ENCODE results near the gene GPBP1. TPM values are rescaled to one million over a fixed set of nuclear protein-coding genes. Genes with fewer than 3 reads are reported as not detected.

Gene GPBP1
- total and polyA plus RNA-seq, 2 donors (not counting 1 experiment from before 2014, with no cell fraction given), result 50.4 to 82.1 TPM

- H3K79me2 ChIP-seq (ENCODE audit: control insufficient read depth, insufficient read depth, low read length), result no peaks in the 10 kb centered on the region
- H3K27ac ChIP-seq (ENCODE audit: insufficient read depth, low read length), result no peak overlapping the region
- no peaks in the 10 kb centered on the region for H3K9me3 ChIP-seq (ENCODE audit: control insufficient read depth, insufficient read depth, low read depth, low read length)
- H3K4me2 ChIP-seq (ENCODE audit: extremely low read depth, insufficient read depth, low read length), result no peak overlapping the region
- H3K4me1 ChIP-seq (ENCODE audit: control insufficient read depth, extremely low read depth, insufficient read depth, low read length), result no peaks in the 10 kb centered on the region
- H3K27me3 ChIP-seq (ENCODE audit: control insufficient read depth, insufficient read depth, low read length), result no peaks in the 10 kb centered on the region
- TF ChIP-seq, protein P1, sequence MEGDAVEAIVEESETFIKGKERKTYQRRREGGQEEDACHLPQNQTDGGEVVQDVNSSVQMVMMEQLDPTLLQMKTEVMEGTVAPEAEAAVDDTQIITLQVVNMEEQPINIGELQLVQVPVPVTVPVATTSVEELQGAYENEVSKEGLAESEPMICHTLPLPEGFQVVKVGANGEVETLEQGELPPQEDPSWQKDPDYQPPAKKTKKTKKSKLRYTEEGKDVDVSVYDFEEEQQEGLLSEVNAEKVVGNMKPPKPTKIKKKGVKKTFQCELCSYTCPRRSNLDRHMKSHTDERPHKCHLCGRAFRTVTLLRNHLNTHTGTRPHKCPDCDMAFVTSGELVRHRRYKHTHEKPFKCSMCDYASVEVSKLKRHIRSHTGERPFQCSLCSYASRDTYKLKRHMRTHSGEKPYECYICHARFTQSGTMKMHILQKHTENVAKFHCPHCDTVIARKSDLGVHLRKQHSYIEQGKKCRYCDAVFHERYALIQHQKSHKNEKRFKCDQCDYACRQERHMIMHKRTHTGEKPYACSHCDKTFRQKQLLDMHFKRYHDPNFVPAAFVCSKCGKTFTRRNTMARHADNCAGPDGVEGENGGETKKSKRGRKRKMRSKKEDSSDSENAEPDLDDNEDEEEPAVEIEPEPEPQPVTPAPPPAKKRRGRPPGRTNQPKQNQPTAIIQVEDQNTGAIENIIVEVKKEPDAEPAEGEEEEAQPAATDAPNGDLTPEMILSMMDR (conservative IDR thresholded peaks at IDR 0.05 in 1 of 2, IDR thresholded peaks at IDR 0.05 in 1 of 2; ENCODE audit: low read depth in 1 of 2, low read length in 2 of 2), result no peak
- no peak for TF ChIP-seq EZH2 (IDR thresholded peaks at IDR 0.05; ENCODE audit: low read length, missing control alignments)
- H3K9ac ChIP-seq (ENCODE audit: insufficient read depth, low read length), result no peak overlapping the region
- H2AFZ ChIP-seq (ENCODE audit: low read length), result no peak overlapping the region
- no peak for DNase-seq (ENCODE audit: low read depth in 2 of 2)
- H4K20me1 ChIP-seq (ENCODE audit: control insufficient read depth, extremely low read depth, insufficient read depth, low read length), result no peaks in the 10 kb centered on the region
- H3K4me3 ChIP-seq (replicated peaks in 1 of 4; ENCODE audit: control extremely low read depth in 1 of 4, insufficient read depth in 1 of 4, low read depth in 3 of 4, low read length in 4 of 4), result no peak overlapping the region
- no peaks in the 10 kb centered on the region for H3K36me3 ChIP-seq (ENCODE audit: control insufficient read depth, insufficient read depth, low read length)
Observed at GRCh38 chr5:57157131-57157530, 16.7 kb upstream of the GPBP1 start.

- Histone ChIP-seq H3K36me3 (ENCODE audit: control insufficient read depth, insufficient read depth, low read length) (no peaks in the 10 kb centered on the region), H3K27me3 (ENCODE audit: control insufficient read depth, insufficient read depth, low read length) (no peaks in the 10 kb centered on the region), H3K4me2 (ENCODE audit: extremely low read depth, insufficient read depth, low read length) (no peak overlapping the region), H3K4me3 (replicated peaks in 1 of 4; ENCODE audit: control extremely low read depth in 1 of 4, insufficient read depth in 1 of 4, low read depth in 3 of 4, low read length in 4 of 4) (no peak overlapping the region), H3K79me2 (ENCODE audit: control insufficient read depth, insufficient read depth, low read length) (no peaks in the 10 kb centered on the region), H3K9ac (ENCODE audit: insufficient read depth, low read length) (no peak overlapping the region), H3K4me1 (ENCODE audit: control insufficient read depth, extremely low read depth, insufficient read depth, low read length) (no peaks in the 10 kb centered on the region), H3K9me3 (ENCODE audit: control insufficient read depth, insufficient read depth, low read depth, low read length) (no peaks in the 10 kb centered on the region), H4K20me1 (ENCODE audit: control insufficient read depth, extremely low read depth, insufficient read depth, low read length) (no peaks in the 10 kb centered on the region), H2AFZ (ENCODE audit: low read length) (no peak overlapping the region), H3K27ac (ENCODE audit: insufficient read depth, low read length) (no peak overlapping the region)
- no peak for DNase-seq (ENCODE audit: low read depth in 2 of 2)
- TF ChIP-seq EZH2 (IDR thresholded peaks at IDR 0.05; ENCODE audit: low read length, missing control alignments), result no peak
- TF ChIP-seq, protein P1 (conservative IDR thresholded peaks at IDR 0.05 in 1 of 2, IDR thresholded peaks at IDR 0.05 in 1 of 2; ENCODE audit: low read depth in 1 of 2, low read length in 2 of 2), result no peak
Observed at GRCh38 chr5:57157666-57158065, 16.2 kb upstream of the GPBP1 start.

DNA sequence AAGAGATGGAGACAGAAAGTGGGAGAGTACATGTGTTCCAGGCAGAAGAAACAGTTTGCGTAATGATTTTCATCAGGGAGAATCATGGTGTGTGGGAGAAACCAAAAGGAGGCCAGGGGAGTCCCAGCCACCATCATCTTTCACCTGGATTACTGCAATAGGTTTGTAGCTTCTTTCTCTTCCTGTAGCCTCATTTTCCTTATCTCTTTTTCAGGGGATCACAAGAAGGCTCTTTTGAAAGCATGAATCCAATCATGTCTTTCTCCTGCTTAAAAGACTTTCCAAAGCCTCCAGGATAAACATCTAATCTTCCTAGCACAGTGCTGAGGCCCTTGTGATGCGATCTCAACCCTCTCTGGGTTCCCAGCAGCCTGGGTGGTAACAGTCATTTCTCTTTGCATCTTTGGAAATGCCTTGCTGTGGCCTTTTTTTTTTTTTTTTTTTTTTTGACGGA, 10.3 kb upstream of the GPBP1 start:
- Histone ChIP-seq H3K79me2 (ENCODE audit: control insufficient read depth, insufficient read depth, low read length) (no peaks in the 10 kb centered on the region), H3K27ac (ENCODE audit: insufficient read depth, low read length) (no peak overlapping the region), H3K4me3 (replicated peaks in 1 of 4; ENCODE audit: control extremely low read depth in 1 of 4, insufficient read depth in 1 of 4, low read depth in 3 of 4, low read length in 4 of 4) (no peak overlapping the region), H2AFZ (ENCODE audit: low read length) (no peak overlapping the region), H3K9ac (ENCODE audit: insufficient read depth, low read length) (no peak overlapping the region), H3K27me3 (ENCODE audit: control insufficient read depth, insufficient read depth, low read length) (no peaks in the 10 kb centered on the region), H3K4me1 (ENCODE audit: control insufficient read depth, extremely low read depth, insufficient read depth, low read length) (no peaks in the 10 kb centered on the region), H3K36me3 (ENCODE audit: control insufficient read depth, insufficient read depth, low read length) (no peaks in the 10 kb centered on the region), H4K20me1 (ENCODE audit: control insufficient read depth, extremely low read depth, insufficient read depth, low read length) (no peaks in the 10 kb centered on the region), H3K9me3 (ENCODE audit: control insufficient read depth, insufficient read depth, low read depth, low read length) (no peaks in the 10 kb centered on the region), H3K4me2 (ENCODE audit: extremely low read depth, insufficient read depth, low read length) (no peak overlapping the region)
- TF ChIP-seq EZH2 (IDR thresholded peaks at IDR 0.05; ENCODE audit: low read length, missing control alignments), result no peak
- TF ChIP-seq, protein P1 (conservative IDR thresholded peaks at IDR 0.05 in 1 of 2, IDR thresholded peaks at IDR 0.05 in 1 of 2; ENCODE audit: low read depth in 1 of 2, low read length in 2 of 2), result no peak
- DNase-seq (ENCODE audit: low read depth in 2 of 2), result no peak
